ENCODE data around the gene NPHP4. TPM values are rescaled to one million over a fixed set of nuclear protein-coding genes. Genes with fewer than 3 reads are reported as not detected.

The NPHP4 gene
- total and polyA plus RNA-seq, 4 donors: 1.7 to 5.6 (median 3.5) TPM

DNA sequence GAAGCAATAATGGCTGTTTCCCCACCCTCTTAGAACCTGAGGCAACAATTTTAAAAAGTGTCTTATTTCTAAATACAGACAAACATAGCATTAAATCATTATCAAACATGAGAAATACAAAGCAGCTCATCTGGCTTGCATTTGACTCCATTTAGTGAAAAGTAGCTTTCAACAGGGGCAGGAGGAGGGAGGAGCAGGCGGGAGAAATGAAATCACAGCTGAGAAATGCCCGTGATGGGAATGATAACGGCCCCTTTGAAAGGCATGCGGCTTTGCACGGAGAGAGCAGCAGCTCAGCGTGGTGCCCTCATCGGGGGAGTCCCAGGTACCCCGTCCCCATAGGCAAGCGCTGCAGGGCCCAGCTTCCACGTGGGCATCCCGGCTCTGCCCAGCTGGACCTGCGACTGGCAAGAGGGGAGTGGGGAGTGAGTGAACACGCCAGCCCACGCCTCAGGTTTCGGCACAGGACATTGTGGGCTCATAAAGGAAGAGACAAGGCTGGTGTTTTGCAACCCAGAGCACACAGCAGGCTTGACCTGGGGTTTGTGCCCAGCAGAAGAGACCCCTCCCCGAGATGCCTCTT lies 134.6 kb downstream of the NPHP4 start:
- no peak for DNase-seq (ENCODE audit: low spot score)
- no peaks in the 10 kb centered on the region for H3K36me3 ChIP-seq (ENCODE audit: control insufficient read depth in 4 of 4, insufficient read depth in 3 of 4, low read depth in 1 of 4, low read length in 3 of 4)
- no peaks in the 10 kb centered on the region for H3K4me1 ChIP-seq (ENCODE audit: control insufficient read depth in 4 of 4, insufficient read depth in 4 of 4, low read length in 3 of 4)
- H3K27me3 ChIP-seq (ENCODE audit: control insufficient read depth in 4 of 4, insufficient read depth in 4 of 4, low read length in 3 of 4): no peaks in the 10 kb centered on the region
- TF ChIP-seq TAF1 (conservative IDR thresholded peaks at IDR 0.05) (no peak), FOXA2 (IDR thresholded peaks at IDR 0.05) (no peak), RAD21 (IDR thresholded peaks at IDR 0.05) (no peak), FOXA1 (IDR thresholded peaks at IDR 0.05) (no peak), SP1 (IDR thresholded peaks at IDR 0.05) (no peak), HNF4A (conservative IDR thresholded peaks at IDR 0.05) (no peak), JUND (IDR thresholded peaks at IDR 0.05) (no peak), HNF4G (IDR thresholded peaks at IDR 0.05) (no peak), EGR1 (IDR thresholded peaks at IDR 0.05; ENCODE audit: low read depth in 2 of 2) (no peak), RXRA (IDR thresholded peaks at IDR 0.05) (no peak), NR2F2 (IDR thresholded peaks at IDR 0.05) (no peak), YY1 (IDR thresholded peaks at IDR 0.05) (no peak), GABPA (IDR thresholded peaks at IDR 0.05 in 1 of 2, conservative IDR thresholded peaks at IDR 0.05 in 1 of 2) (no peak)
- TF ChIP-seq, protein P1, sequence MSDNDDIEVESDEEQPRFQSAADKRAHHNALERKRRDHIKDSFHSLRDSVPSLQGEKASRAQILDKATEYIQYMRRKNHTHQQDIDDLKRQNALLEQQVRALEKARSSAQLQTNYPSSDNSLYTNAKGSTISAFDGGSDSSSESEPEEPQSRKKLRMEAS (IDR thresholded peaks at IDR 0.05): no peak
- TF ChIP-seq, protein P2, sequence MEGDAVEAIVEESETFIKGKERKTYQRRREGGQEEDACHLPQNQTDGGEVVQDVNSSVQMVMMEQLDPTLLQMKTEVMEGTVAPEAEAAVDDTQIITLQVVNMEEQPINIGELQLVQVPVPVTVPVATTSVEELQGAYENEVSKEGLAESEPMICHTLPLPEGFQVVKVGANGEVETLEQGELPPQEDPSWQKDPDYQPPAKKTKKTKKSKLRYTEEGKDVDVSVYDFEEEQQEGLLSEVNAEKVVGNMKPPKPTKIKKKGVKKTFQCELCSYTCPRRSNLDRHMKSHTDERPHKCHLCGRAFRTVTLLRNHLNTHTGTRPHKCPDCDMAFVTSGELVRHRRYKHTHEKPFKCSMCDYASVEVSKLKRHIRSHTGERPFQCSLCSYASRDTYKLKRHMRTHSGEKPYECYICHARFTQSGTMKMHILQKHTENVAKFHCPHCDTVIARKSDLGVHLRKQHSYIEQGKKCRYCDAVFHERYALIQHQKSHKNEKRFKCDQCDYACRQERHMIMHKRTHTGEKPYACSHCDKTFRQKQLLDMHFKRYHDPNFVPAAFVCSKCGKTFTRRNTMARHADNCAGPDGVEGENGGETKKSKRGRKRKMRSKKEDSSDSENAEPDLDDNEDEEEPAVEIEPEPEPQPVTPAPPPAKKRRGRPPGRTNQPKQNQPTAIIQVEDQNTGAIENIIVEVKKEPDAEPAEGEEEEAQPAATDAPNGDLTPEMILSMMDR (IDR thresholded peaks at IDR 0.05; ENCODE audit: low read depth, low read length, missing input control): no peak
- TF ChIP-seq, protein P3, sequence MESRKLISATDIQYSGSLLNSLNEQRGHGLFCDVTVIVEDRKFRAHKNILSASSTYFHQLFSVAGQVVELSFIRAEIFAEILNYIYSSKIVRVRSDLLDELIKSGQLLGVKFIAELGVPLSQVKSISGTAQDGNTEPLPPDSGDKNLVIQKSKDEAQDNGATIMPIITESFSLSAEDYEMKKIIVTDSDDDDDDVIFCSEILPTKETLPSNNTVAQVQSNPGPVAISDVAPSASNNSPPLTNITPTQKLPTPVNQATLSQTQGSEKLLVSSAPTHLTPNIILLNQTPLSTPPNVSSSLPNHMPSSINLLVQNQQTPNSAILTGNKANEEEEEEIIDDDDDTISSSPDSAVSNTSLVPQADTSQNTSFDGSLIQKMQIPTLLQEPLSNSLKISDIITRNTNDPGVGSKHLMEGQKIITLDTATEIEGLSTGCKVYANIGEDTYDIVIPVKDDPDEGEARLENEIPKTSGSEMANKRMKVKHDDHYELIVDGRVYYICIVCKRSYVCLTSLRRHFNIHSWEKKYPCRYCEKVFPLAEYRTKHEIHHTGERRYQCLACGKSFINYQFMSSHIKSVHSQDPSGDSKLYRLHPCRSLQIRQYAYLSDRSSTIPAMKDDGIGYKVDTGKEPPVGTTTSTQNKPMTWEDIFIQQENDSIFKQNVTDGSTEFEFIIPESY (IDR thresholded peaks at IDR 0.05): no peak
- TF ChIP-seq, protein P4, sequence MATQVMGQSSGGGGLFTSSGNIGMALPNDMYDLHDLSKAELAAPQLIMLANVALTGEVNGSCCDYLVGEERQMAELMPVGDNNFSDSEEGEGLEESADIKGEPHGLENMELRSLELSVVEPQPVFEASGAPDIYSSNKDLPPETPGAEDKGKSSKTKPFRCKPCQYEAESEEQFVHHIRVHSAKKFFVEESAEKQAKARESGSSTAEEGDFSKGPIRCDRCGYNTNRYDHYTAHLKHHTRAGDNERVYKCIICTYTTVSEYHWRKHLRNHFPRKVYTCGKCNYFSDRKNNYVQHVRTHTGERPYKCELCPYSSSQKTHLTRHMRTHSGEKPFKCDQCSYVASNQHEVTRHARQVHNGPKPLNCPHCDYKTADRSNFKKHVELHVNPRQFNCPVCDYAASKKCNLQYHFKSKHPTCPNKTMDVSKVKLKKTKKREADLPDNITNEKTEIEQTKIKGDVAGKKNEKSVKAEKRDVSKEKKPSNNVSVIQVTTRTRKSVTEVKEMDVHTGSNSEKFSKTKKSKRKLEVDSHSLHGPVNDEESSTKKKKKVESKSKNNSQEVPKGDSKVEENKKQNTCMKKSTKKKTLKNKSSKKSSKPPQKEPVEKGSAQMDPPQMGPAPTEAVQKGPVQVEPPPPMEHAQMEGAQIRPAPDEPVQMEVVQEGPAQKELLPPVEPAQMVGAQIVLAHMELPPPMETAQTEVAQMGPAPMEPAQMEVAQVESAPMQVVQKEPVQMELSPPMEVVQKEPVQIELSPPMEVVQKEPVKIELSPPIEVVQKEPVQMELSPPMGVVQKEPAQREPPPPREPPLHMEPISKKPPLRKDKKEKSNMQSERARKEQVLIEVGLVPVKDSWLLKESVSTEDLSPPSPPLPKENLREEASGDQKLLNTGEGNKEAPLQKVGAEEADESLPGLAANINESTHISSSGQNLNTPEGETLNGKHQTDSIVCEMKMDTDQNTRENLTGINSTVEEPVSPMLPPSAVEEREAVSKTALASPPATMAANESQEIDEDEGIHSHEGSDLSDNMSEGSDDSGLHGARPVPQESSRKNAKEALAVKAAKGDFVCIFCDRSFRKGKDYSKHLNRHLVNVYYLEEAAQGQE (IDR thresholded peaks at IDR 0.05): no peak
- TF ChIP-seq, protein P5, sequence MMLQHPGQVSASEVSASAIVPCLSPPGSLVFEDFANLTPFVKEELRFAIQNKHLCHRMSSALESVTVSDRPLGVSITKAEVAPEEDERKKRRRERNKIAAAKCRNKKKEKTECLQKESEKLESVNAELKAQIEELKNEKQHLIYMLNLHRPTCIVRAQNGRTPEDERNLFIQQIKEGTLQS (IDR thresholded peaks at IDR 0.05): no peak
- WGBS: 79% methylated on average over 16 of the region's 16 CpGs
- no peak overlapping the region for H3K4me3 ChIP-seq (ENCODE audit: low read depth in 1 of 3, low read length in 3 of 3)
- no peak overlapping the region for H3K9ac ChIP-seq (ENCODE audit: low read depth in 1 of 2, low read length in 2 of 2)
- H3K9me3 ChIP-seq (ENCODE audit: control insufficient read depth in 4 of 4, low read length in 3 of 4): no peaks in the 10 kb centered on the region
- H3K27ac ChIP-seq (ENCODE audit: low read depth in 1 of 2, low read length in 2 of 2): no peak overlapping the region

All from liver (tissue), 9 donors.